OCI-LY7 (cell line): Measurements from ENCODE around the gene APBA1. TPM values are rescaled to one million over a fixed set of nuclear protein-coding genes. Genes with fewer than 3 reads are reported as not detected.

Experiments
- BruUV-seq: library from RNA; stranded (reverse); fragments of 400-500 nt; replicated peaks from 2 replicates; lab custom pipeline; 2021; lab: Mats Ljungman, UMichigan
- CTCF ChIA-PET: fragments of 300-600 bp; sonication (Branson Sonifier 250); formaldehyde crosslinking; loops from one replicate; lab custom pipeline; 2022; ENCODE audit warnings: antibody characterized with exemption; ENCODE audit not compliant: unreplicated experiment; lab: Charles Lee
- POLR2A ChIA-PET: fragments of 300-600 bp; sonication (Branson Sonifier 250); formaldehyde crosslinking; loops from one replicate; lab custom pipeline; 2022; ENCODE audit warnings: antibody characterized with exemption; lab: Charles Lee
- DNase-seq: peaks from one replicate; pipeline ENCODE4 v3.0.0-alpha.2; 2015; ENCODE audit warnings: low spot score
- H2AFZ ChIP-seq: fragments of 200-600 bp; sonication (generic), shearing (Covaris generic); 2 replicates; pipeline ENCODE4 v1.6.1; 2014; ENCODE audit warnings: mild to moderate bottlenecking, antibody characterized with exemption, low read length, moderate library complexity
- H3K27ac ChIP-seq: fragments of 200-600 bp; sonication (generic); 2 replicates; pipeline ENCODE4 v1.5.1; 2014; ENCODE audit warnings: mixed run types, low read depth, mild to moderate bottlenecking, moderate library complexity, low read length, inconsistent platforms; ENCODE audit not compliant: poor library complexity, severe bottlenecking
- H3K36me3 ChIP-seq: fragments of 200-600 bp; sonication (generic); 2 replicates; pipeline ENCODE4 v1.6.1; 2014; ENCODE audit warnings: mild to moderate bottlenecking, antibody characterized with exemption, low read length, moderate library complexity, mixed read lengths; ENCODE audit not compliant: insufficient read depth
- H3K4me1 ChIP-seq: fragments of 200-600 bp; sonication (generic); 2 replicates; pipeline ENCODE4 v1.5.1; 2014; ENCODE audit warnings: mild to moderate bottlenecking, low read length; ENCODE audit not compliant: insufficient read depth, poor library complexity, severe bottlenecking
- H3K4me2 ChIP-seq: fragments of 200-600 bp; sonication (generic); 2 replicates; pipeline ENCODE4 v1.6.1; 2014; ENCODE audit warnings: mild to moderate bottlenecking, low read length
- H3K4me3 ChIP-seq: fragments of 200-600 bp; sonication (generic); 2 replicates; pipeline ENCODE4 v1.5.1; 2014; ENCODE audit warnings: mild to moderate bottlenecking, low read depth, low read length; ENCODE audit not compliant: poor library complexity, severe bottlenecking
- H3K79me2 ChIP-seq: fragments of 200-600 bp; sonication (generic); 2 replicates; pipeline ENCODE4 v1.6.1; 2016; ENCODE audit warnings: low read depth, mild to moderate bottlenecking, low read length, moderate library complexity, mixed read lengths; ENCODE audit not compliant: insufficient read depth
- H3K9me2 ChIP-seq: fragments of 200-600 bp; sonication (generic); 2 replicates; pipeline ENCODE4 v1.6.1; 2016; ENCODE audit warnings: mild to moderate bottlenecking, low read length, mixed read lengths; ENCODE audit not compliant: insufficient read depth
- H3K9me3 ChIP-seq: fragments of 200-600 bp; sonication (generic); 2 replicates; pipeline ENCODE4 v1.6.1; 2014; ENCODE audit warnings: mild to moderate bottlenecking, mixed run types, low read length, mixed read lengths
- H4K20me1 ChIP-seq: fragments of 200-600 bp; sonication (generic); 2 replicates; pipeline ENCODE4 v1.6.1; 2014; ENCODE audit warnings: mild to moderate bottlenecking, antibody characterized with exemption, low read length, moderate library complexity, mixed read lengths; ENCODE audit not compliant: insufficient read depth
- CTCF ChIP-seq: fragments of 200-600 bp; sonication (generic); conservative IDR thresholded peaks from 2 replicates; pipeline ENCODE4 v1.5.1; 2014; ENCODE audit warnings: mild to moderate bottlenecking, antibody characterized with exemption, low read length, moderate library complexity, mixed read lengths
- EZH2phosphoT487 ChIP-seq: fragments of 200-600 bp; sonication (generic); IDR thresholded peaks from 2 replicates; pipeline ENCODE4 v1.6.1; 2018; ENCODE audit warnings: low read depth, borderline replicate concordance, mild to moderate bottlenecking, mixed run types, antibody characterized with exemption, low read length, moderate library complexity, mixed read lengths
- intact Hi-C: fragments of 100-400 bp; cut with micrococcal nuclease; formaldehyde crosslinking; loops from one replicate; pipeline ENCODE4 v1.10.0; 2022; ENCODE audit not compliant: unreplicated experiment
- total RNA-seq, 2 experiments: library from RNA; depleted of rRNA in 1 of 2; stranded (reverse); fragments of >200 nt in 1 of 2; shearing (Covaris generic) in 1 of 2; gene quantifications; 2 replicates each; pipeline ENCODE4 v1.2.3, GENCODE V29; 2014 to 2022

Gene APBA1
- total RNA-seq, 2 experiments from 2014 or later: not detected

- Histone ChIP-seq H3K79me2 (no peaks in the 10 kb centered on the region), H3K27ac (no peak overlapping the region), H4K20me1 (no peaks in the 10 kb centered on the region), H3K36me3 (no peaks in the 10 kb centered on the region), H2AFZ (no peak overlapping the region), H3K9me2 (no peaks in the 10 kb centered on the region), H3K4me2 (no peak overlapping the region), H3K4me1 (no peaks in the 10 kb centered on the region), H3K9me3 (no peaks in the 10 kb centered on the region), H3K4me3 (no peak overlapping the region)
- POLR2A ChIA-PET: interaction anchor here (1.2 kb wide), 1 partner anchor 17 kb away, joined by 3 read pairs; no protein-coding TSS in a partner anchor
- no peak for DNase-seq
- TF ChIP-seq EZH2phosphoT487 (no peak), CTCF (no peak)
- no TSS peak for BruUV-seq
- intact Hi-C loops: no loop called here
- CTCF ChIA-PET: no interaction called here
Measured at GRCh38 chr9:69555802-69556201, 116.4 kb downstream of the APBA1 start.

GRCh38 chr9:69554945-69555344 is 117.2 kb downstream of the APBA1 start:
- CTCF ChIA-PET: no interaction called here
- no peaks in the 10 kb centered on the region for H3K36me3 ChIP-seq
- H3K27ac ChIP-seq: no peak overlapping the region
- POLR2A ChIA-PET: no interaction called here
- DNase-seq: no peak
- no peaks in the 10 kb centered on the region for H3K79me2 ChIP-seq
- intact Hi-C loops: loop anchor here (5.0 kb wide), 1 partner anchor 503 kb away; no protein-coding TSS in a partner anchor
- no peak for TF ChIP-seq CTCF
- TF ChIP-seq EZH2phosphoT487: no peak
- no peaks in the 10 kb centered on the region for H4K20me1 ChIP-seq
- H3K4me3 ChIP-seq: no peak overlapping the region
- no peak overlapping the region for H3K4me2 ChIP-seq
- no peak overlapping the region for H2AFZ ChIP-seq
- no peaks in the 10 kb centered on the region for H3K4me1 ChIP-seq
- no peaks in the 10 kb centered on the region for H3K9me2 ChIP-seq
- BruUV-seq: no TSS peak
- no peaks in the 10 kb centered on the region for H3K9me3 ChIP-seq

- peak; percentile 92 for TF ChIP-seq CTCF
- no peak for TF ChIP-seq EZH2phosphoT487
- Histone ChIP-seq H3K36me3 (no peaks in the 10 kb centered on the region), H3K79me2 (no peaks in the 10 kb centered on the region), H3K4me1 (no peaks in the 10 kb centered on the region), H3K4me3 (no peak overlapping the region), H3K9me3 (no peaks in the 10 kb centered on the region), H3K9me2 (no peaks in the 10 kb centered on the region), H4K20me1 (no peaks in the 10 kb centered on the region), H2AFZ (no peak overlapping the region), H3K4me2 (no peak overlapping the region), H3K27ac (no peak overlapping the region)
- intact Hi-C loops: loop anchor here (5.0 kb wide), 2 partner anchors 127 to 497 kb away; no protein-coding TSS in a partner anchor
- peak; percentile 35 for DNase-seq
- no TSS peak for BruUV-seq
- POLR2A ChIA-PET: interaction anchor here (0.6 kb wide), 1 partner anchor 380 kb away, joined by 6 read pairs; no protein-coding TSS in a partner anchor
- CTCF ChIA-PET: no interaction called here
Measured at GRCh38 chr9:69549310-69550202, 122.6 kb downstream of the APBA1 start.
